Prostate gland (tissue), 2 donors: ENCODE data around the gene EXOSC9. TPM values are rescaled to one million over a fixed set of nuclear protein-coding genes. Genes with fewer than 3 reads are reported as not detected.

ENCODE experiments used
- DNase-seq: peaks from one replicate; pipeline ENCODE4 v3.0.0-alpha.2; 2019; ENCODE audit warnings: low spot score
- H3K27ac ChIP-seq, 2 donors: fragments of 200-600 bp; sonication (generic); 2 replicates each; pipeline ENCODE4 v1.5.1; 2017 to 2019
- H3K27me3 ChIP-seq: fragments of 200-600 bp; sonication (generic); replicated peaks from 2 replicates; pipeline ENCODE4 v1.5.1; 2019; ENCODE audit not compliant: insufficient read depth
- H3K36me3 ChIP-seq, 2 donors: fragments of 200-600 bp; sonication (generic); 1 replicate in 1 of 2; 2 replicates in 1 of 2; pipeline versions ENCODE4 v1.5.1 to v1.8.1; 2017 to 2019
- H3K4me1 ChIP-seq: fragments of 200-600 bp; sonication (generic); replicated peaks from 2 replicates; pipeline ENCODE4 v1.5.1; 2019
- H3K4me3 ChIP-seq, 2 donors: fragments of 200-600 bp; sonication (generic); 2 replicates each; pipeline ENCODE4 v1.5.1; 2017 to 2019
- H3K9me3 ChIP-seq: fragments of 200-600 bp; sonication (generic); 2 replicates; pipeline ENCODE4 v1.5.1; 2017
- POLR2A ChIP-seq: fragments of 450-650 bp; IDR thresholded peaks from one replicate; pipeline ENCODE4 v1.6.1; 2016; ENCODE audit warnings: antibody characterized with exemption, mild to moderate bottlenecking
- POLR2AphosphoS5 ChIP-seq: sonication (generic); formaldehyde crosslinking; IDR thresholded peaks from one replicate; pipeline ENCODE4 v1.6.1; 2017; ENCODE audit warnings: antibody characterized with exemption
- WGBS: methylation state at CpG from one replicate; pipeline ENCODE4 v1.1.5; 2018; 5-methylcytosine and 5-hydroxymethylcytosine counted together
- intact Hi-C: fragments of 100-400 bp; cut with DNase I; formaldehyde crosslinking; loops from one replicate; pipeline ENCODE4 v1.14.2; 2022
- total RNA-seq, 2 donors: library from RNA; depleted of rRNA; stranded (reverse); fragments of >200 nt; gene quantifications; one replicate each; pipeline ENCODE4 v1.1.0, GENCODE V29; 2016
- TF ChIP-seq, protein P1 (sequence below), 4 experiments: fragments of 200-600 bp in 2 of 4; fragments of 450-650 bp in 2 of 4; sonication (generic) in 2 of 4; IDR thresholded peaks; 1 replicate in 3 of 4; 2 replicates in 1 of 4; pipeline ENCODE4 v1.5.1; 2016 to 2019; ENCODE audit warnings: antibody characterized with exemption in 4 of 4, mild to moderate bottlenecking in 2 of 4, moderate library complexity in 2 of 4

Gene EXOSC9
- total RNA-seq, 2 donors from 2014 or later, result 17.1 to 40.1 TPM

DNA sequence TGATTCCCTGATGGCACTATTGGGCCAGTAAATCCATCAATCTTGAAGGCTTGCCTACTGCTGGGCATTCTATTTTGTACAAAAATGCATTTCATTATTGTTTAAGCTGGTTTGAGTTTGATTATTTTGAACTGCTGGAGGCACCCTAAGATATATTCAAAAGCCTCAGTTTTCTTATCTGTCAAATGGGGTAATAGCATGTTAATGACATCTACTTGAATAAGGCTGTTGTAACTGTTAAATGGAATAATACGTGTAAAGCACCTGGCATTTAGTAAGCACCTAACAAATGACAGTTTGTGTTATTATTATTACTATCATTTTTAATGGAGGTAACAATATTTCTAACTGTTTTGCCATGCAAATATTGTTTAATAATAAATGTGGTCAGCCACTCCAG is 29.3 kb upstream of the EXOSC9 start:
- peaks cover 3% of the 10 kb centered on the region for H3K27me3 ChIP-seq
- H3K27ac ChIP-seq, result no peak overlapping the region
- H3K36me3 ChIP-seq, result no peaks in the 10 kb centered on the region
- intact Hi-C loops, result no loop called here
- H3K9me3 ChIP-seq, result no peaks in the 10 kb centered on the region
- TF ChIP-seq, protein P1, sequence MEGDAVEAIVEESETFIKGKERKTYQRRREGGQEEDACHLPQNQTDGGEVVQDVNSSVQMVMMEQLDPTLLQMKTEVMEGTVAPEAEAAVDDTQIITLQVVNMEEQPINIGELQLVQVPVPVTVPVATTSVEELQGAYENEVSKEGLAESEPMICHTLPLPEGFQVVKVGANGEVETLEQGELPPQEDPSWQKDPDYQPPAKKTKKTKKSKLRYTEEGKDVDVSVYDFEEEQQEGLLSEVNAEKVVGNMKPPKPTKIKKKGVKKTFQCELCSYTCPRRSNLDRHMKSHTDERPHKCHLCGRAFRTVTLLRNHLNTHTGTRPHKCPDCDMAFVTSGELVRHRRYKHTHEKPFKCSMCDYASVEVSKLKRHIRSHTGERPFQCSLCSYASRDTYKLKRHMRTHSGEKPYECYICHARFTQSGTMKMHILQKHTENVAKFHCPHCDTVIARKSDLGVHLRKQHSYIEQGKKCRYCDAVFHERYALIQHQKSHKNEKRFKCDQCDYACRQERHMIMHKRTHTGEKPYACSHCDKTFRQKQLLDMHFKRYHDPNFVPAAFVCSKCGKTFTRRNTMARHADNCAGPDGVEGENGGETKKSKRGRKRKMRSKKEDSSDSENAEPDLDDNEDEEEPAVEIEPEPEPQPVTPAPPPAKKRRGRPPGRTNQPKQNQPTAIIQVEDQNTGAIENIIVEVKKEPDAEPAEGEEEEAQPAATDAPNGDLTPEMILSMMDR (IDR thresholded peaks at IDR 0.05), result no peak
- no peak for DNase-seq
- no peaks in the 10 kb centered on the region for H3K4me1 ChIP-seq
- no peak overlapping the region for H3K4me3 ChIP-seq
- WGBS, result 97% methylated on average over 1 of the region's 1 CpG

- Histone ChIP-seq H3K27me3 (peaks cover 3% of the 10 kb centered on the region), H3K36me3 (no peaks in the 10 kb centered on the region), H3K4me3 (no peak overlapping the region), H3K9me3 (no peaks in the 10 kb centered on the region), H3K4me1 (no peaks in the 10 kb centered on the region), H3K27ac (no peak overlapping the region)
- intact Hi-C loops, result no loop called here
- DNase-seq, result no peak
- 93% methylated on average over 1 of the region's 1 CpG for WGBS
- TF ChIP-seq POLR2AphosphoS5 (no peak), POLR2A (no peak)
- TF ChIP-seq, protein P1 (IDR thresholded peaks at IDR 0.05), result no peak
Observed at GRCh38 chr4:121773883-121774282, 27.2 kb upstream of the EXOSC9 start.

DNA sequence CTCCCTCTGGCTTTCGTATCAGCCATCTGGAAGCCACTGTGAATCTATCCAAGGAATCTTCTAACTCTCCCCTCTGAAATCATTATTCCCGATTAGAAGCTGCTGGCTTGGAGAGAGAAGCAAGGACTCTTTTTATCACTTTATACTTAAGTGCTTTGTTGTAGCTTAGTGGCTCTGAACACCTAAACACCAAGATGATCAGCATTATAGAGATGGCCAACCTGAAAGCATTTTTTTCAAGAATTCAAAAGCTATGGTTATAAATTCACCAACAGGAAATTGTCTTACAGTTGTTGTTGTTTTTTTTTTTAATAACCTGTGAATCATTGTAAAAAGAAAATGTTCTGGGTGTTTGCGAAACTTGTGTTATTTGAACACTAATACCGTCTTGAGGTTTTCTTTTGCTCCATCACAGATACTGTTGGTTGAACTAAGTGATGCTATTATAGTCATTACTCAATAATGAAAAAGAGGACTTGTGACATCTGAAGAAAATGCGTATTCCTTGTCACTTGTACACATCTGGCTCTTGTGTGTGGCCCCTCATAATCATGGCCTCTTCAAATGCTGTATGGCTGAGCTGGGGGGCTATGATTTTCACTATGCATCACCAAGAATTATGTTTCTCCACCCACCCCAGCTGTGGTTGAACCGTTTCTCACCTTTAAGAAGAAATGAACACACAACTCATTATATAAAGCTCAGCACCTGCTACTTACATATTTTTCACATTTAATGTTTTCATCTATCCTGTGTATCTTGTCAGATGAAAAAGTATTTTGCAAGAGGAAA is 24.3 kb upstream of the EXOSC9 start:
- no peak for TF ChIP-seq POLR2AphosphoS5
- TF ChIP-seq POLR2A, result no peak
- TF ChIP-seq, protein P1 (IDR thresholded peaks at IDR 0.05), result no peak
- Histone ChIP-seq H3K27ac (no peak overlapping the region), H3K4me3 (no peak overlapping the region), H3K9me3 (no peaks in the 10 kb centered on the region), H3K4me1 (no peaks in the 10 kb centered on the region), H3K27me3 (no peaks in the 10 kb centered on the region), H3K36me3 (no peaks in the 10 kb centered on the region)
- WGBS, result 79% methylated on average over 6 of the region's 6 CpGs
- intact Hi-C loops, result no loop called here
- no peak for DNase-seq

DNA sequence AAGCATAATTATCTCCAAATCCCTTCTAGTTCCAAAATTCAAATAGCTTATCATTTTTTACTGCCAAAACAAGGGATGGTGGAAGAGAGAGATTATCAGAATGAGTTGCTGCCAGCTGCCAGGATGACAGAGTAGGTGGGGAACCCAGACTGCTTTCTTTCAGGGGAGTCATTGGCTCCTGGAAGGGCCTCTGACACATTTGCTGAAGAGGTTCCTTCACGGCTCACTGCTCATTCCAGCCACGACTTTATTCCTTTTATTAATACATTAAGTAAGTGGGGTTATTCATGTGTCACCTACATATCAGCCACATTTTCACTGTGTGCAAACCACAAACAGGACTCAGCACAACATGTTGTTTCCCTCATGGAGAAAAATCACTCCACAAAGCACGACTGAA is 23.5 kb upstream of the EXOSC9 start:
- Histone ChIP-seq H3K27ac (no peak overlapping the region), H3K4me3 (no peak overlapping the region), H3K4me1 (no peaks in the 10 kb centered on the region), H3K36me3 (no peaks in the 10 kb centered on the region), H3K9me3 (no peaks in the 10 kb centered on the region), H3K27me3 (no peaks in the 10 kb centered on the region)
- no peak for DNase-seq
- intact Hi-C loops, result no loop called here
- 18% methylated on average over 3 of the region's 3 CpGs for WGBS
- TF ChIP-seq POLR2A, result no peak
- TF ChIP-seq, protein P1 (IDR thresholded peaks at IDR 0.05), result no peak

DNA sequence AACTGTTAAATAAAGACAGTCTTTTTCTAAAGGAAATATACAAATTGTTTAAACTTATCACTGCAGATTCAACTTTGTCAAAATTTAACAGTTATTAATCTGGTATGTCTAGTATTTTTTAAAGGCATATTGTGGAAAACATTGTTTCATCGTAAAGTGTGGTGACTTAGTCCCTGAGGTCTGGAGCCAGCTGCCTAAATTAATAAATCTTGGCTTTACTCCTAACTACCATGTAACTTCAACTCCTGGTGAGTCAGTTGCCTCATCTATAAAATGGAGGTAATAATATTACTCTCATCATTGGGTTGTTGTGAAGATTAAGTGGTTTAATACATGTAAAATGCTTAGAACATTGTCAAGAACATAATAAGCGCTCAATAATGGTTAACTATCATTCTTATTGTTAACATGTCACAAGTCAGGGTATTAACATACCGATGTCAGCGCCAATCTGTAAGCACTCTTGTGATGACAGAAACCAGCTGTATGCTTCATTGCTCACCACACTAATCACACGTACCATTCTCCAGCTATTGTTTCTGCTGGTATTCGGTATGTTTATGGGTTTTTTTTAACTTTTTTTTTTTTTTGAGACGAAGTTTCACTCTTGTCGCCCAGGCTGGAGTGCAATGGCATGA is 22.0 kb upstream of the EXOSC9 start:
- no peak overlapping the region for H3K27ac ChIP-seq
- H3K4me3 ChIP-seq, result no peak overlapping the region
- no peaks in the 10 kb centered on the region for H3K27me3 ChIP-seq
- no peak for DNase-seq
- WGBS, result 78% methylated on average over 8 of the region's 8 CpGs
- no peaks in the 10 kb centered on the region for H3K4me1 ChIP-seq
- intact Hi-C loops, result no loop called here
- TF ChIP-seq, protein P1 (IDR thresholded peaks at IDR 0.05), result no peak
- TF ChIP-seq POLR2AphosphoS5 (no peak), POLR2A (no peak)
- H3K9me3 ChIP-seq, result no peaks in the 10 kb centered on the region
- H3K36me3 ChIP-seq, result no peaks in the 10 kb centered on the region
